Measurements from ENCODE around the gene MYEOV. TPM values are rescaled to one million over a fixed set of nuclear protein-coding genes. Genes with fewer than 3 reads are reported as not detected.

MYEOV gene
- total RNA-seq, 1 donor from 2014 or later, result 0.35 TPM

GRCh38 chr11:69270941-69271340 is 23.0 kb upstream of the MYEOV start:
- TF ChIP-seq CTCF (conservative IDR thresholded peaks at IDR 0.05), result no peak
- Mint-ChIP-seq H3K27ac (ENCODE audit: unreplicated experiment) (no peak overlapping the region), H3K4me3 (no peak overlapping the region), H3K27me3 (ENCODE audit: low read depth) (no peaks in the 10 kb centered on the region), H3K36me3 (ENCODE audit: low read depth) (no peaks in the 10 kb centered on the region), H3K9me3 (peaks cover 7% of the 10 kb centered on the region), H3K4me1 (peaks cover 6% of the 10 kb centered on the region)
- DNase-seq (ENCODE audit: low read depth, low spot score), result no peak

DNA sequence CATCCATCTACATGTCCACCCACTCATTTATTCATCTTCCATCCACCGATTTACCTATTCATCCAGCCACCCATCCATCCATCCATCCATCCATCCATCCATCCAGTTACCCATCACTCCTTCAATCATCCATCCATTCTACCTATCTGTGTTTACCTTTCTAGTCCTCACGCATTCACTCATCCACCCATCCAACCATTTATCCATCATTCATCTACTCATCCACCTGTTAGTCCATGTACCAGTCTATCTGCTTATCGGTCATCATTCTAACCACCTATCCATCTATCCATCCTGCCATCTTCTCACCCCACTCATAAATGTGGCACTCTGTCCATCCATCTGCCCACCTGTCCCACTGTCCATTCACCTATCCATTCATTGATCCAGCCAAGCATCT is 21.9 kb upstream of the MYEOV start:
- Mint-ChIP-seq H3K9me3 (peaks cover 7% of the 10 kb centered on the region), H3K4me1 (peaks cover 7% of the 10 kb centered on the region), H3K27me3 (ENCODE audit: low read depth) (no peaks in the 10 kb centered on the region), H3K4me3 (no peak overlapping the region), H3K27ac (ENCODE audit: unreplicated experiment) (no peak overlapping the region), H3K36me3 (ENCODE audit: low read depth) (no peaks in the 10 kb centered on the region)
- no peak for TF ChIP-seq CTCF (conservative IDR thresholded peaks at IDR 0.05)
- no peak for DNase-seq (ENCODE audit: low read depth, low spot score)

GRCh38 chr11:69272831-69273485 is 21.0 kb upstream of the MYEOV start:
- Mint-ChIP-seq H3K9me3 (peaks cover 7% of the 10 kb centered on the region), H3K4me3 (no peak overlapping the region)
- no peak for DNase-seq (ENCODE audit: low read depth, low spot score)

DNA sequence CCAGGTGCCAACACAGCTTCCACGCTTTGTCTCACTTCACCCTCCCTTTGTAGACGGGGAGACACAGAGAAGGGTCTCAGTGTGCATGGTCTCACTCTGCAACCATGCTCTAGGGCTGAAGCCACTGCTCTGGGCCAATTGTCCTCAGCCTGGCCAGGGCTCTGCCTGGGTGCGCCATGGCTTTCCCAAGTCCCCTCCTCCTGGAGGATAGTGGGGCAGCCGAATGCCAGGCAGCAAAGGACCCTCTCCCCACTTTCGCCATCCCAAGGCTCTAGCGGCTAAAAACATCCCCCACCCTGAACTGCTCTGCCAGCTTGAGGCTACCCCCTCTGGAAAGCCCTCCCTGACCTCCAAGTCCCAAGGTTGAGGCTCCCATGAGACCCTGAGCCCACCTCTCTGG is 20.4 kb upstream of the MYEOV start:
- no peaks in the 10 kb centered on the region for H3K27me3 Mint-ChIP-seq (ENCODE audit: low read depth)
- no peak for DNase-seq (ENCODE audit: low read depth, low spot score)
- no peak overlapping the region for H3K4me3 Mint-ChIP-seq
- peaks cover 9% of the 10 kb centered on the region for H3K4me1 Mint-ChIP-seq
- TF ChIP-seq CTCF (conservative IDR thresholded peaks at IDR 0.05), result no peak
- H3K36me3 Mint-ChIP-seq (ENCODE audit: low read depth), result no peaks in the 10 kb centered on the region
- peaks cover 7% of the 10 kb centered on the region for H3K9me3 Mint-ChIP-seq
- no peak overlapping the region for H3K27ac Mint-ChIP-seq (ENCODE audit: unreplicated experiment)

More at GRCh38 chr11:69272831-69273485, 21.0 kb upstream of the MYEOV start:
- peaks cover 8% of the 10 kb centered on the region for H3K4me1 Mint-ChIP-seq
- H3K27me3 Mint-ChIP-seq (ENCODE audit: low read depth), result no peaks in the 10 kb centered on the region
- no peak overlapping the region for H3K27ac Mint-ChIP-seq (ENCODE audit: unreplicated experiment)
- no peaks in the 10 kb centered on the region for H3K36me3 Mint-ChIP-seq (ENCODE audit: low read depth)
- TF ChIP-seq CTCF (conservative IDR thresholded peaks at IDR 0.05), result no peak

GRCh38 chr11:69274531-69275016 is 19.4 kb upstream of the MYEOV start:
- no peaks in the 10 kb centered on the region for H3K36me3 Mint-ChIP-seq (ENCODE audit: low read depth)
- H3K4me3 Mint-ChIP-seq, result no peak overlapping the region
- H3K9me3 Mint-ChIP-seq, result peaks cover 7% of the 10 kb centered on the region
- H3K27ac Mint-ChIP-seq (ENCODE audit: unreplicated experiment), result no peak overlapping the region
- DNase-seq (ENCODE audit: low read depth, low spot score), result no peak
- H3K27me3 Mint-ChIP-seq (ENCODE audit: low read depth), result no peaks in the 10 kb centered on the region
- TF ChIP-seq CTCF (conservative IDR thresholded peaks at IDR 0.05), result no peak
- H3K4me1 Mint-ChIP-seq, result peaks cover 9% of the 10 kb centered on the region

Data from neural crest cell (in vitro differentiated cells).